Measurements from ENCODE around the gene PLEKHN1. TPM values are rescaled to one million over a fixed set of nuclear protein-coding genes. Genes with fewer than 3 reads are reported as not detected.
"Not testable (repeated sequence)": the region's sequence is repeated elsewhere in the genome, so short reads cannot be mapped to it uniquely, and the experiment has no call there.

The PLEKHN1 gene
- total and polyA plus RNA-seq, 8 donors, result 0.11 to 5.1 (median 0.55) TPM

GRCh38 chr1:983798-984475 lies 17.7 kb downstream of the PLEKHN1 start:
- Histone ChIP-seq H3K27me3 (peaks cover 0 to 75% of the 10 kb centered on the region in 2 donors), H3K4me1 (no peaks in the 10 kb centered on the region), H3K27ac (no peak overlapping the region), H3K36me3 (no peaks in the 10 kb centered on the region), H3K9me3 (no peaks in the 10 kb centered on the region), H3K4me3 (no peak overlapping the region)
- ATAC-seq, result peak; percentile 83
- DNase-seq, result peak in 2 of 4 donors; percentile 50 to 90
- intact Hi-C loops (cut with DNase I), result no loop called here
- TF ChIP-seq CTCF (IDR thresholded peaks at IDR 0.05), result peak; percentile 89 to 92

DNA sequence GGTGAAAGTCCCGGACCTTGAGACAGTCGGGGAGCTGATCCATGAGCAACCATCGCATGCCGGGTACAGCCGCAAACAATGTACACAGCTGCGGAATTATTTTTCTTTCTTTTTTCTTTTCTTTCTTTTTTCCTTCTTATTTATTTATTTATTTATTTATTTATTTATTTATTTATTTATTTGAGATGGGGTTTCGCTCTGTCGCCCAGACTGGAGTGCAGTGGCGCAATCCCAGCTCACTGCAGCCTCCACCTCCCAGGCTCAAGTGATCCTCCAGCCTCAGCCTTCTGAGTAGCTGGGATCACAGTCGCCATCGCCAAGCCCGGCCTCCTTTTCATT lies 18.2 kb downstream of the PLEKHN1 start:
- intact Hi-C loops (cut with DNase I), result no loop called here
- Histone ChIP-seq H3K27ac (no peak overlapping the region), H3K36me3 (no peaks in the 10 kb centered on the region), H3K4me1 (no peaks in the 10 kb centered on the region), H3K4me3 (no peak overlapping the region), H3K9me3 (no peaks in the 10 kb centered on the region), H3K27me3 (peaks cover 0 to 73% of the 10 kb centered on the region in 2 donors)
- peak in 1 of 2 donors; percentile 8 for TF ChIP-seq CTCF (IDR thresholded peaks at IDR 0.05)
- ATAC-seq (no peak), DNase-seq (no peak)

GRCh38 chr1:985126-985525 lies 18.8 kb downstream of the PLEKHN1 start:
- no peaks in the 10 kb centered on the region for H3K36me3 ChIP-seq
- ATAC-seq, result no peak
- intact Hi-C loops (cut with DNase I), result loop anchor here in 1 of 2 donors (5.0 kb wide), 1 partner anchor 77 kb away; no protein-coding TSS in a partner anchor
- no peak for TF ChIP-seq CTCF (IDR thresholded peaks at IDR 0.05)
- H3K4me3 ChIP-seq, result no peak overlapping the region
- DNase-seq, result peak in 1 of 4 donors; percentile 34
- no peak overlapping the region for H3K27ac ChIP-seq
- H3K27me3 ChIP-seq, result peaks cover 0 to 76% of the 10 kb centered on the region in 2 donors
- H3K4me1 ChIP-seq, result no peaks in the 10 kb centered on the region
- no peaks in the 10 kb centered on the region for H3K9me3 ChIP-seq

DNA sequence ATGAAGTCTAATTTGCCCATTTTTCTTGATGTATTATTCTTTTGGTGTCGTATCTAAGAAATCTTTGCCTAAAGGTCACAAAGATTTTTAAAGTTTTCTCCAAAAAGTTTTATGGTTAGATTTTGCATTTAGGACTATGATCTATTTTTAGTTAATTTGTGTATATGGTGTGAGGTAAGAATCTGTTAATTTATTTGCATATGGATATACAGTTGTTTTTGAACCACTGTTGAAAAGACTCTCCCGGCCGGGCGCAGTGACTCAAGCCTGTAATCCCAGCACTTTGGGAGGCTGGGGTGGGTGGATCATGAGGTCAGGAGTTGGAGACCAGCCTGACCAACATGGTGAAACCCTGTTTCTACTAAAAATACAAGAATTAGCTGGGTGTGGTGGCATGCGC lies 21.8 kb downstream of the PLEKHN1 start:
- H3K36me3 ChIP-seq, H3K27ac ChIP-seq, H3K4me3 ChIP-seq, H3K9me3 ChIP-seq, H3K4me1 ChIP-seq, ATAC-seq, DNase-seq: not testable (repeated sequence)
- intact Hi-C loops (cut with DNase I), result loop anchor here in 1 of 2 donors (5.0 kb wide), 1 partner anchor 74 kb away; no protein-coding TSS in a partner anchor
- H3K27me3 ChIP-seq, result peaks cover 0 to 50% of the 10 kb centered on the region in 2 donors

- H3K27me3 ChIP-seq, result peaks cover 0 to 49% of the 10 kb centered on the region in 2 donors
- H3K9me3 ChIP-seq; ATAC-seq; DNase-seq; H3K4me1 ChIP-seq; H3K4me3 ChIP-seq; H3K36me3 ChIP-seq; H3K27ac ChIP-seq; intact Hi-C loops (cut with DNase I): not testable (repeated sequence)
Observed at GRCh38 chr1:991275-991674, 25.0 kb downstream of the PLEKHN1 start.

DNA sequence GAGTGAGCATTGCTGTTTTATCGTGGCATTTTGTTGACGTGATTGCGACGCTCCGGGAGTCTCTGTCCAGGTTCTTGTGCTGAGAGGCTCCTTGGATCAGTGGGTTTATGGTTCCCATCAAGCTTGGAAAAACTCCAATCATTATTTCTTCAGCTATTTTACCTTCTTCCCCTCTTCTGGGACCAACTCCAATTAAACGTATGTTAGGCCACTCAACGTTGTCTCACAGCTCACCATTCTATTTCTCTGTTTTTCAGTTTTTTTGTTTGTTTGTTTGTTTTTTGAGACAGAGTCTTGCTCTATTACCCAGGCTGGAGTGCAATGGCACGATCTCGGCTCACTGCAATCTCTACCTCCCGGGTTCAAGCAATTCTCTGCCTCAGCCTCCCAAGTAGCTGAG lies 25.6 kb downstream of the PLEKHN1 start:
- no peak for ATAC-seq
- no peak overlapping the region for H3K4me3 ChIP-seq
- DNase-seq, result no peak
- intact Hi-C loops (cut with DNase I), result no loop called here
- H3K4me1 ChIP-seq, result no peaks in the 10 kb centered on the region
- no peak for TF ChIP-seq CTCF (IDR thresholded peaks at IDR 0.05)
- peaks cover 0 to 9% of the 10 kb centered on the region in 2 donors for H3K9me3 ChIP-seq
- peaks cover 0 to 49% of the 10 kb centered on the region in 2 donors for H3K27me3 ChIP-seq
- no peaks in the 10 kb centered on the region for H3K36me3 ChIP-seq
- no peak overlapping the region for H3K27ac ChIP-seq

Measured in left lung (tissue), 10 donors.